ENCODE results near the gene CHML. TPM values are rescaled to one million over a fixed set of nuclear protein-coding genes. Genes with fewer than 3 reads are reported as not detected.

Gene CHML
- total and polyA plus RNA-seq, 8 donors, result 1.1 to 26.4 (median 2.8) TPM

DNA sequence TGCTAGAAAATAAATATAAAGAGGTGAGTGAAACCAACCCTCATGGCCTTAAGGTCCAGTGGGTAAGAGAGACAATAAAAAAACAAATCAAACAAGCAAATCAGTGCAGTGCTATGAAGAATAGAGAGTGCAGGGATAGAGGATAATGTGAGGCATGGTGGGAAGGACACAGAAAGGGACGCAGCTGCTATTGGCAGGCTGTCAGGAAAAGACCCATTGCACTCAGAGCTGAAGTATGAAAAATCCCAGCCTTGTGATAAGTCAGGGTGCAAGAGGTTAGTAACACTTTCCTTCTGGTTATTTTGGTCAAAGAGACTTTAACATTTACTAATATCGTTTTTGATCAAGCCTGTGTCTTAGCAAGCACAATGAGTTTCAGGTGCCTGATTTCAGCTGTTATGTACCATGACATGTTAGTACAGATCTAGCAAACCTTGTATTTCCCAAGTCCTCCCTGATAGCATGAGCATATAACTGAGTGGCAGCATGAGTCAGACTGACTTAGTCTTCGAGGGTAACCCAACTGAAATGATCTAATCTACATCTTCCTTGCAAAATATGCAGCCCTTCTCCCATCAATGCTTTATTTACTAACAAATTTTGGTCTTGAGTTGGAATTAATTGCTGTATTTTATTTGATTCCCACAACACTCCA lies 31.7 kb downstream of the CHML start:
- DNase-seq, result no peak
- Histone ChIP-seq H3K36me3 (no peaks in the 10 kb centered on the region), H3K4me1 (peaks cover 0 to 22% (median 13%) of the 10 kb centered on the region in 4 donors), H3K27ac (no peak overlapping the region), H3K9me3 (no peaks in the 10 kb centered on the region), H3K4me3 (no peak overlapping the region), H3K27me3 (no peaks in the 10 kb centered on the region)
- TF ChIP-seq POLR2A (IDR thresholded peaks at IDR 0.05) (no peak), POLR2AphosphoS5 (IDR thresholded peaks at IDR 0.05) (no peak), EP300 (IDR thresholded peaks at IDR 0.05) (no peak)
- TF ChIP-seq, protein P1, sequence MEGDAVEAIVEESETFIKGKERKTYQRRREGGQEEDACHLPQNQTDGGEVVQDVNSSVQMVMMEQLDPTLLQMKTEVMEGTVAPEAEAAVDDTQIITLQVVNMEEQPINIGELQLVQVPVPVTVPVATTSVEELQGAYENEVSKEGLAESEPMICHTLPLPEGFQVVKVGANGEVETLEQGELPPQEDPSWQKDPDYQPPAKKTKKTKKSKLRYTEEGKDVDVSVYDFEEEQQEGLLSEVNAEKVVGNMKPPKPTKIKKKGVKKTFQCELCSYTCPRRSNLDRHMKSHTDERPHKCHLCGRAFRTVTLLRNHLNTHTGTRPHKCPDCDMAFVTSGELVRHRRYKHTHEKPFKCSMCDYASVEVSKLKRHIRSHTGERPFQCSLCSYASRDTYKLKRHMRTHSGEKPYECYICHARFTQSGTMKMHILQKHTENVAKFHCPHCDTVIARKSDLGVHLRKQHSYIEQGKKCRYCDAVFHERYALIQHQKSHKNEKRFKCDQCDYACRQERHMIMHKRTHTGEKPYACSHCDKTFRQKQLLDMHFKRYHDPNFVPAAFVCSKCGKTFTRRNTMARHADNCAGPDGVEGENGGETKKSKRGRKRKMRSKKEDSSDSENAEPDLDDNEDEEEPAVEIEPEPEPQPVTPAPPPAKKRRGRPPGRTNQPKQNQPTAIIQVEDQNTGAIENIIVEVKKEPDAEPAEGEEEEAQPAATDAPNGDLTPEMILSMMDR (IDR thresholded peaks at IDR 0.05), result no peak
- intact Hi-C loops (cut with DNase I; ENCODE audit: low total_unique reads), result loop anchor here (10.0 kb wide), 2 partner anchors 226 to 396 kb away; no protein-coding TSS in a partner anchor
- 37 to 51% (median 40%) methylated on average over 3 of the region's 3 CpGs for WGBS, 5 donors

DNA sequence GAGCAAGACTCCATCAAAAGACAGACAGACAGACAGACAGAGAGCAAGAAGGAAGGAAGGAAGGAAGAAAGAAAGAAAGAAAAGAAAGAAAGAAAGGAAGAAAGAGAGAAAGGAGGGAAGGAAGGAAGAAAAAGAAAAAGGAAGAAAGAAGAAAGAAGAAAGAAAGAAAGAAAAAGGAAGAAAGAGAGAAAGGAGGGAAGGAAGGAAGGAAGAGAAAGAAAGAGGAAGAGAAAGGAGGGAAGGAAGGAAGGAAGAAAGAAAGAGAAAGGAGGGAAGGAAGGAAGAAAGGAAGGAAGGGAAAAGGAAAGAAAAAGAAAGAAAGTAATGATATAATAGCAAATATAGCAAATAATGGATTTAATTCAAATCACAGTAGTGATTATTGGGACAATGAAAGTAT lies 32.7 kb downstream of the CHML start:
- intact Hi-C loops (cut with DNase I; ENCODE audit: low total_unique reads), result loop anchor here (10.0 kb wide), 2 partner anchors 227 to 397 kb away; no protein-coding TSS in a partner anchor
- TF ChIP-seq EP300 (IDR thresholded peaks at IDR 0.05) (no peak), POLR2A (IDR thresholded peaks at IDR 0.05) (no peak), POLR2AphosphoS5 (IDR thresholded peaks at IDR 0.05) (no peak)
- TF ChIP-seq, protein P1 (IDR thresholded peaks at IDR 0.05), result no peak
- Histone ChIP-seq H3K9me3 (no peaks in the 10 kb centered on the region), H3K4me3 (no peak overlapping the region), H3K27me3 (no peaks in the 10 kb centered on the region), H3K36me3 (no peaks in the 10 kb centered on the region), H3K27ac (no peak overlapping the region), H3K4me1 (peaks cover 0 to 22% (median 13%) of the 10 kb centered on the region in 4 donors)
- DNase-seq, result no peak

DNA sequence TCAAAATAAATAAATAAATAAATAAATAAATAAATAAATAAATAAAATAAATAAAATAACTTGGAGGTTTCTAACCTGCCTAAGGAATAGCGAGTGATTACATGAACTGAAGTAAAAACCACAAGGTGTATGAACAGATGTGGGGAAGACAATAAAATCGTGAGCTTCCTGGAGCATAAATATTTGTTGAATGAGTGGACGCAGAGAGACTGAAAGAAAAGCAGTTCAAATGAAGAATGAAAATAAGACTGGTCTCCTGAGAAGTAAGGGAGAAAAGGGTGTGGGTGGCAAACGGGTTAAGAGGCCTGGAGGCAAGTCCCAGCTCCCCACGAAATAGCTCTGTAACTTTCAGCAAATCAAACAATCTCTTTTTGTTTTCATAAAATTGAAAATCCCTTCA lies 33.6 kb downstream of the CHML start:
- no peaks in the 10 kb centered on the region for H3K27me3 ChIP-seq
- H3K36me3 ChIP-seq, result no peaks in the 10 kb centered on the region
- no peak overlapping the region for H3K4me3 ChIP-seq
- no peaks in the 10 kb centered on the region for H3K9me3 ChIP-seq
- TF ChIP-seq EP300 (IDR thresholded peaks at IDR 0.05) (no peak), POLR2A (IDR thresholded peaks at IDR 0.05) (no peak), POLR2AphosphoS5 (IDR thresholded peaks at IDR 0.05) (no peak)
- TF ChIP-seq, protein P1 (IDR thresholded peaks at IDR 0.05), result no peak
- WGBS, 5 donors, result 63 to 79% (median 77%) methylated on average over 5 of the region's 5 CpGs
- DNase-seq, result no peak
- intact Hi-C loops (cut with DNase I; ENCODE audit: low total_unique reads), result loop anchor here (10.0 kb wide), 2 partner anchors 228 to 398 kb away; no protein-coding TSS in a partner anchor
- peaks cover 0 to 19% (median 12%) of the 10 kb centered on the region in 4 donors for H3K4me1 ChIP-seq
- H3K27ac ChIP-seq, result no peak overlapping the region

DNA sequence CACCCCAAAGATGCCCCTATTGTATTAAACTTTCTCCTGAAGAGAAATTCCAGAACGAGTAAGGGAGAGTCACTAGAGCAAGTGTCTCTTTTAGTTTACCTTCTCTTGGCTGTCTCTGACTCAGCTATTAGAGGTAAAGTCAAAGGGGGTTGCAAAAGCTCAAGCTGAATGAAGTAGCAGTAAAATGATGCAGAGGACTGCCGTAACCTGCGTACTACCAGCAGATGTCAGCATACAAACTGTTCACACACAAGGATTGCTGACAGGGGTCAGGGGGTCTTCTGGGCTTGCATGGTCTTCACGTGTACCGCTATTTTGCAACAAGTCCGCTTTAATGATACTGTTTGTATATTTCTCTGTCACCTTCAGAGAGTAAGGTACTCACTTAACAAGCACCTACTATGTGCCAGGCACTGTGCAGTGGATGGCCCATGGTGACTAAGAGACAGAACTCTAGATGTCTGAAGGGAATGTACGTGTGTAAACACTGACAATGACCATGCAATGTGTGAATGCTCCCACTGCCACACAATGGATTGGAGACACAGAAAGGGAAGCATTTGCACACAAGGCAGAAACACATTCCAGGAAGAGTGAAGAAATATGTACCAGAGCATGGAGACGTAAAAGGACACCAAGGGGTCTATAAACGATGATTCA lies 34.9 kb downstream of the CHML start:
- no peak for TF ChIP-seq EP300 (IDR thresholded peaks at IDR 0.05)
- TF ChIP-seq POLR2AphosphoS5 (IDR thresholded peaks at IDR 0.05), result no peak
- no peak for TF ChIP-seq POLR2A (IDR thresholded peaks at IDR 0.05)
- TF ChIP-seq, protein P1 (IDR thresholded peaks at IDR 0.05), result no peak
- intact Hi-C loops (cut with DNase I; ENCODE audit: low total_unique reads), result loop anchor here (10.0 kb wide), 2 partner anchors 230 to 400 kb away; no protein-coding TSS in a partner anchor
- Histone ChIP-seq H3K36me3 (no peaks in the 10 kb centered on the region), H3K9me3 (no peaks in the 10 kb centered on the region), H3K27ac (no peak overlapping the region), H3K4me3 (no peak overlapping the region), H3K27me3 (no peaks in the 10 kb centered on the region), H3K4me1 (peaks cover 0 to 6% (median 5%) of the 10 kb centered on the region in 4 donors)
- WGBS, 5 donors, result 69 to 81% (median 78%) methylated on average over 9 of the region's 9 CpGs
- peak in 1 of 2 donors; percentile 20 for DNase-seq
